ENCODE results near the gene RHOV.

The RHOV gene

GRCh38 chr15:40873694-40874561 is at the start of gene RHOV:
Gene RHOV (minus strand): TSS chr15:40874234. CDS start chr15:40874139, 95 bp downstream.
- DNase-seq, result peak; percentile 34

- no peak for DNase-seq
These were observed 49.5 kb upstream of the RHOV start for GRCh38 chr15:40923551-40923950.

- no peak for DNase-seq
These were observed 48.6 kb upstream of the RHOV start for GRCh38 chr15:40922608-40923005.

- no peak for DNase-seq
These were observed 48.0 kb upstream of the RHOV start for GRCh38 chr15:40921949-40922607.

GRCh38 chr15:40918799-40919392 is 44.9 kb upstream of the RHOV start:
- no peak for DNase-seq

- DNase-seq, result no peak
These were observed 44.2 kb upstream of the RHOV start for GRCh38 chr15:40918146-40918798.

DNA sequence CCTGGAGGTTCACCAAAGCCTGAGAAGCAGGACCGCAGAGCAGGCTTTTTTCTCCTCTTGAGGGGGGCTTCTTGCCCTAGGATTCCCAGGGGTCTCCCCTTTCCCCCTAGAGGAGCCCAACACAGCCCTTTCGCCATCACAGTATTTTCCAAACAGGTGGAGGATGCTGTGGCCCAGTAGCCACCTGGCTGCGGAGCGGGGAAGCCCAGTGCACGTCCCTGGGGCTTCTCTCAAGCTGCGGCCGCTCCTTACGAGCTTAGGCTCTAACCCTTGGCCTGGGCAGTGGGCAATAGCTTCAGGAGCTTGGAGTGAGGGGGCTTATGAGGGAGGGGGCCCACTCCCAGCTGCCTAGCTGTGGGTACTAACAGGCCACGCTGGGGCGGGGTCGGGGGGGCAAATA is 43.6 kb upstream of the RHOV start:
- no peak for DNase-seq

- DNase-seq, result no peak
These were observed 41.6 kb upstream of the RHOV start for GRCh38 chr15:40915679-40916078.

GRCh38 chr15:40915116-40915661 is 41.2 kb upstream of the RHOV start:
- DNase-seq, result no peak

GRCh38 chr15:40914486-40914885 is 40.5 kb upstream of the RHOV start:
- no peak for DNase-seq

DNA sequence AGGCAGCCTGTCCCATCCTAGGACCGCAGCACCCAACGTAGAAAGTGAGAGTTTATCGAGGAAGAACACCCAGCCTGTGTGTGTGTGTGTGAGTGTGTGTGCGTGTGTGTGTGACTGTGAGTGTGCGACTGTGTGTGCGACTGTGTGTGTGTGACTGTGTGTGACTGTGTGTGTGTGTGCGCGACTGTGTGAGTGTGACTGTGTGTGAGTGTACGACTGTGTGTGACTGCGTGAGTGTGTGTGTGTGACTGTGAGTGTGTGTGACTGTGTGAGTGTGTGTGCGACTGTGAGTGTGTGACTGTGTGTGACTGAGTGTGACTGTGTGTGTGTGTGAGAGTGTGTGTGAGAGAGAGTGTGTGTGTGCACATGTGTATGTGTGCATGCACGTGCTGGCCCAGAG is 40.0 kb upstream of the RHOV start:
- DNase-seq, result no peak

DNA sequence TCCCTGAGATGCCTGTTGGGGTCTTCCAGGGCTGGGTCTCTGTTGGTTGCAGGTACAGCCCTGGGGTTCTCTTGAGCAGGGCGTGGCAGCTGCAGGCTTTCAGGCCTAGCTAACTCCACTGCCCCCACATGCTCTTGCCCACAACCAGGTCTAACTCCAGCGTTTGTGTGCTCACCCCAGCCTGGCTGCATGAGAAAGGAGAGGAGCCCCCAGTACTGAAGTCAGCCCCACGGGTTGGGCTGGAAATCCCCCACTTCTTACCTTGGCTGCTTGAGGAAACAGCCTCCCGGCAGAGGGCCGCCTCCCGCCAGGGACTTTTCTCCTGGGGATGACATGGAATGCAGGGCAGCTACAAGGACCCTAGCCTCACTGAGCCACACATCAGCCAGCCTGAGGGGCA is 38.4 kb upstream of the RHOV start:
- DNase-seq, result no peak

DNA sequence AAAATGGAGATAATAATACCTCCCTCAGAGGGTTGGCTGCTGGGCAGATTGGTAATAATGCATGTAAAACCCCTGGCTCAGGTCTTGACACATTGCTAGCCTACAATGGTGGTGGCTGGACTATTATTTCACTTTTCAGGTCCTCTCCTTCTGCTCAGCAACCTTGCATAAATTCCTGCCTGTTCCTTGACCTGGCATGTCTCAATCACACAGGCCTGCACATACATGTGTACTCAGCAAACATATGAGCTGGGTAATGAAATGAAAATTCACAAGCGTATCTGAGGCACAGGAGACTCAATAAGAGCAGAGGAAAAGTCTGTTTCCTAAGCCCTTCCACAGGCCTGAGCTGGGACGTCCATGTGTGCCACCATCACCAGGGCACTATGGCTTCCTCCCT is 37.7 kb upstream of the RHOV start:
- no peak for DNase-seq

- DNase-seq, result no peak
These were observed 37.1 kb upstream of the RHOV start for GRCh38 chr15:40911141-40911540.

- DNase-seq, result no peak
These were observed 35.9 kb upstream of the RHOV start for GRCh38 chr15:40909662-40910630.

- no peak for DNase-seq
These were observed 34.1 kb upstream of the RHOV start for GRCh38 chr15:40908095-40908494.

GRCh38 chr15:40906991-40907802 is 33.2 kb upstream of the RHOV start:
- peak; percentile 53 for DNase-seq

GRCh38 chr15:40906091-40906990 is 32.3 kb upstream of the RHOV start:
- DNase-seq, result peak; percentile 58

GRCh38 chr15:40904552-40905201 is 30.6 kb upstream of the RHOV start:
- DNase-seq, result no peak

Data from activated effector memory CD4-positive, alpha-beta T cell treated with Interleukin-2 at 50 U/mL for 16 hours (primary cell).